Mammary epithelial cell (primary cell): ENCODE results near the gene TMEM119.

Source experiments
- EZH2 ChIP-seq: IDR thresholded peaks from 2 replicates; pipeline ENCODE4 v1.6.1; 2012; ENCODE audit warnings: low read length, inconsistent platforms, borderline replicate concordance
- TF ChIP-seq, protein P1 (sequence below), 2 donors: IDR thresholded peaks in 1 of 2; conservative IDR thresholded peaks in 1 of 2; 2 replicates each; pipeline ENCODE4 v1.5.1; 2011 to 2012; ENCODE audit warnings: inconsistent platforms in 2 of 2, low read length in 2 of 2, mild to moderate bottlenecking in 2 of 2, control low read depth in 1 of 2, low read depth in 1 of 2; ENCODE audit not compliant: insufficient read depth in 1 of 2; ENCODE audit errors: extremely low read depth in 1 of 2

DNA sequence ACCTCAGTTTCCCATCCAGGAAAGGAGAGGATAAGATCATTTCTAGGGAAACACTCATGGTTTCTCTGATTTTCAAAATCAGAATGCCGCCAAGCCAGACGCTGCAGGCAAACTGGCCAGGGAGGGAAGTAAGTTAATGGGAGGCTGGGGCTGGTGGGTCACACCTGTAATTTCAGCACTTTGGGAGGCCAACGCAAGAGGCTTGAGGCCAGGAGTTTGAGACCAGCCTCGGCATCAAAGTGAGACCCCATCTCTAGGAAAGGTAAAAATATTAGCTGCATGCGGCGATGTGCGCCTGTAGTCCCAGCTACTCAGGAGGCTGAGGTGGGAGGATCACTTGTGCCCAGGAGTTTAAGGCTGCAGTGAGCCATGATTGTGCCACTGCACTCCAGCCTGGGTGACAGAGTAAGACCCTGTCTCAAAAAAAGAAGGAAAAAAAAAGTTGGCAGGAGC lies 35.2 kb upstream of the TMEM119 start:
- TF ChIP-seq, protein P1, sequence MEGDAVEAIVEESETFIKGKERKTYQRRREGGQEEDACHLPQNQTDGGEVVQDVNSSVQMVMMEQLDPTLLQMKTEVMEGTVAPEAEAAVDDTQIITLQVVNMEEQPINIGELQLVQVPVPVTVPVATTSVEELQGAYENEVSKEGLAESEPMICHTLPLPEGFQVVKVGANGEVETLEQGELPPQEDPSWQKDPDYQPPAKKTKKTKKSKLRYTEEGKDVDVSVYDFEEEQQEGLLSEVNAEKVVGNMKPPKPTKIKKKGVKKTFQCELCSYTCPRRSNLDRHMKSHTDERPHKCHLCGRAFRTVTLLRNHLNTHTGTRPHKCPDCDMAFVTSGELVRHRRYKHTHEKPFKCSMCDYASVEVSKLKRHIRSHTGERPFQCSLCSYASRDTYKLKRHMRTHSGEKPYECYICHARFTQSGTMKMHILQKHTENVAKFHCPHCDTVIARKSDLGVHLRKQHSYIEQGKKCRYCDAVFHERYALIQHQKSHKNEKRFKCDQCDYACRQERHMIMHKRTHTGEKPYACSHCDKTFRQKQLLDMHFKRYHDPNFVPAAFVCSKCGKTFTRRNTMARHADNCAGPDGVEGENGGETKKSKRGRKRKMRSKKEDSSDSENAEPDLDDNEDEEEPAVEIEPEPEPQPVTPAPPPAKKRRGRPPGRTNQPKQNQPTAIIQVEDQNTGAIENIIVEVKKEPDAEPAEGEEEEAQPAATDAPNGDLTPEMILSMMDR (conservative IDR thresholded peaks at IDR 0.05 in 1 of 2, IDR thresholded peaks at IDR 0.05 in 1 of 2; ENCODE audit: extremely low read depth in 1 of 2, insufficient read depth in 1 of 2, low read depth in 1 of 2, low read length in 2 of 2): no peak
- no peak for TF ChIP-seq EZH2
